Activated CD4-positive, alpha-beta T cell treated with anti-CD3 and anti-CD28 coated beads, Interleukin-2, amount 50 U/mL, for 48 hours (primary cell): ENCODE data around the gene ADAT1.
"Not testable (repeated sequence)": the region's sequence is repeated elsewhere in the genome, so short reads cannot be mapped to it uniquely, and the experiment has no call there.

ENCODE experiments used
- DNase-seq, 2 experiments: peaks; one replicate each; pipeline ENCODE4 v3.0.0-alpha.2; 2020

Gene ADAT1

GRCh38 chr16:75620326-75621169 lies 2.5 kb downstream of the ADAT1 start:
- DNase-seq, result peak in 1 of 2 experiments; percentile 22

- DNase-seq, result no peak
Observed at GRCh38 chr16:75618780-75619179, 4.3 kb downstream of the ADAT1 start.

GRCh38 chr16:75617121-75617520 lies 6.0 kb downstream of the ADAT1 start:
- no peak for DNase-seq

GRCh38 chr16:75616521-75617010 lies 6.5 kb downstream of the ADAT1 start:
- DNase-seq, result no peak

- DNase-seq, result no peak
Observed at GRCh38 chr16:75615619-75616018, 7.5 kb downstream of the ADAT1 start.

- no peak for DNase-seq
Observed at GRCh38 chr16:75614066-75614897, 8.8 kb downstream of the ADAT1 start.

GRCh38 chr16:75606507-75606906 lies 16.6 kb downstream of the ADAT1 start:
- no peak for DNase-seq

- DNase-seq, result no peak
Observed at GRCh38 chr16:75603241-75603640, 19.8 kb downstream of the ADAT1 start.

GRCh38 chr16:75599452-75600277 lies 23.4 kb downstream of the ADAT1 start:
- DNase-seq, result no peak

- DNase-seq, result peak in 1 of 2 experiments; percentile 5
Observed at GRCh38 chr16:75593825-75594820, 29.0 kb downstream of the ADAT1 start.

GRCh38 chr16:75593308-75593707 lies 29.8 kb downstream of the ADAT1 start:
- DNase-seq, result no peak

- not testable (repeated sequence) for DNase-seq
Observed at GRCh38 chr16:75591927-75592326, 31.2 kb downstream of the ADAT1 start.

- no peak for DNase-seq
Observed at GRCh38 chr16:75590920-75591843, 31.9 kb downstream of the ADAT1 start.

- DNase-seq, result no peak
Observed at GRCh38 chr16:75589306-75589705, 33.8 kb downstream of the ADAT1 start.

- no peak for DNase-seq
Observed at GRCh38 chr16:75588716-75589115, 34.4 kb downstream of the ADAT1 start.

- no peak for DNase-seq
Observed at GRCh38 chr16:75584108-75584507, 39.0 kb downstream of the ADAT1 start.

GRCh38 chr16:75579281-75579834 lies 43.7 kb downstream of the ADAT1 start:
- no peak for DNase-seq

GRCh38 chr16:75578725-75579124 lies 44.4 kb downstream of the ADAT1 start:
- no peak for DNase-seq

GRCh38 chr16:75578212-75578611 lies 44.9 kb downstream of the ADAT1 start:
- no peak for DNase-seq

- no peak for DNase-seq
Observed at GRCh38 chr16:75576384-75576811, 46.7 kb downstream of the ADAT1 start.
